Left cardiac atrium (tissue), 4 donors: ENCODE data around the gene WNT16. TPM values are rescaled to one million over a fixed set of nuclear protein-coding genes. Genes with fewer than 3 reads are reported as not detected.
A peak's percentile ranks its signal among the peaks of the same experiment; 100 is the strongest.
"Not testable (repeated sequence)": the region's sequence is repeated elsewhere in the genome, so short reads cannot be mapped to it uniquely, and the experiment has no call there.

Experiments used
- ATAC-seq, 2 donors: fragments of 200-7000 bp; cut with Tn5 transposase; one replicate each; pipeline ENCODE4 v1.9.1; 2020; ENCODE audit warnings: mild to moderate bottlenecking in 2 of 2, moderate library complexity in 2 of 2
- DNase-seq: peaks from one replicate; pipeline ENCODE4 v3.0.0-alpha.2; 2020
- intact Hi-C, 2 donors: fragments of 100-400 bp; cut with DNase I; formaldehyde crosslinking; loops; one replicate each; pipeline versions ENCODE4 v1.14.1 to v1.15.1; 2022 to 2023
- total RNA-seq, 2 donors: library from RNA; stranded (reverse); fragmentation: NEBNext Ultra II Directional; extraction: Animal tissue kit (Norgen Biotek cat#: 25700); gene quantifications; one replicate each; pipeline ENCODE4 v1.2.1, GENCODE V29; 2021
- donor health status: DM: no; HTN: yes; CAD: no.
- donor health status: DM: no; HTN: yes; CAD: no; lungs with severe emphysema.
- donor health status: DM: yes; HTN: yes; CAD: no.
- donor health status: Dilated cardiomyopathy.

WNT16 gene
- total RNA-seq, 2 donors from 2014 or later: not detected

GRCh38 chr7:121304102-121304658, 24.6 kb upstream of the WNT16 start:
- intact Hi-C loops: no loop called here
- DNase-seq (no peak), ATAC-seq (no peak)

- peak in 1 of 2 donors; percentile 23 for ATAC-seq
- intact Hi-C loops: no loop called here
- no peak for DNase-seq
These were observed 23.7 kb upstream of the WNT16 start for GRCh38 chr7:121305109-121305508.

DNA sequence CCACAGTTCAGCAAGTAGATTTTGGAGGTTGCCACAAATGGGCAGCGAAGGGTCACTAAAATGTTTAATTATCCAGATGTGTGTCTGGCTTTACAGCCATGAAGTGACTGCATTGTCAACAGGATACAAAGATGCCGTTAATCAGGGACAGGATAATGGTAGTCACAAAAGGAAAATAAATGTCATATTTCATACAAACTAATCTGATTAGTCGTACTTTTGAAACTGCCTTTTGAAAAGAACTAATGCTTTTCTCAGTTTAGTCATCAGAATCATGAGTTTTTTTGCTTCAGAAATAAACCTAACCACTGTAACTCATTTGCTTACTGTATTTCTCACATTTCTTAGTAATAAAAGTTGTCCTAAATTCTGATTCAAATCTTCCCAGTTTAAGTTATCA, 22.2 kb upstream of the WNT16 start:
- intact Hi-C loops: no loop called here
- DNase-seq (no peak), ATAC-seq (no peak)

DNA sequence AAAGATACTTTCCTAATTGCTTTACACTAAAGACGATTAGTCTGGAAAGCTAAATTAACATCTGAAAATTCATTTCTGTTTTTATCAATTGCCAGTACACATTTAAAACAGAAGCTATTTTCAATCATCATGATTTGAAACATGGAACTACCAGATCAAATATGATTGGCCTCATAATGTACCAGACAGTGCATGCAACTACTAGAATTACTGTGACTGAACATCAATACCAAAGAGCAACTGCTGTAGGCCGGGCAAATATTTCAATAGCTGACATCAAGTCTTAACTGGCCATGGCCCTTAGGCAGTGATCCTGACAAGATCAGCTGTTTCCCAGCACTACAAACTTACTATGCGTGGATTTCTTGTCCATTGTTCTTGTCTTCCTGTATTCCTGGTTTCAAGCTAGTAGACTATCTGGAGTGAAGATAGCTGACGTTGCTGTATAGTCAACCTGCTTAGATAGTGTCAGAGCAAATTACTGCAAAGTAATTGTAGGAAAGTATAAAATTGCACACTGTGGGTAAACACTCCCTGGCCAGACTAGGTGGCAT, 21.7 kb upstream of the WNT16 start:
- ATAC-seq (no peak), DNase-seq (no peak)
- intact Hi-C loops: no loop called here

- no peak for ATAC-seq
- intact Hi-C loops: no loop called here
- no peak for DNase-seq
These were observed 15.5 kb upstream of the WNT16 start for GRCh38 chr7:121313220-121313792.

- no peak for DNase-seq
- no peak for ATAC-seq
- intact Hi-C loops: no loop called here
These were observed 14.8 kb upstream of the WNT16 start for GRCh38 chr7:121313793-121314676.

- intact Hi-C loops, DNase-seq, ATAC-seq: not testable (repeated sequence)
These were observed 13.6 kb upstream of the WNT16 start for GRCh38 chr7:121315170-121315569.

GRCh38 chr7:121322460-121322859, 6.3 kb upstream of the WNT16 start:
- DNase-seq (no peak), ATAC-seq (no peak)
- intact Hi-C loops: no loop called here

DNA sequence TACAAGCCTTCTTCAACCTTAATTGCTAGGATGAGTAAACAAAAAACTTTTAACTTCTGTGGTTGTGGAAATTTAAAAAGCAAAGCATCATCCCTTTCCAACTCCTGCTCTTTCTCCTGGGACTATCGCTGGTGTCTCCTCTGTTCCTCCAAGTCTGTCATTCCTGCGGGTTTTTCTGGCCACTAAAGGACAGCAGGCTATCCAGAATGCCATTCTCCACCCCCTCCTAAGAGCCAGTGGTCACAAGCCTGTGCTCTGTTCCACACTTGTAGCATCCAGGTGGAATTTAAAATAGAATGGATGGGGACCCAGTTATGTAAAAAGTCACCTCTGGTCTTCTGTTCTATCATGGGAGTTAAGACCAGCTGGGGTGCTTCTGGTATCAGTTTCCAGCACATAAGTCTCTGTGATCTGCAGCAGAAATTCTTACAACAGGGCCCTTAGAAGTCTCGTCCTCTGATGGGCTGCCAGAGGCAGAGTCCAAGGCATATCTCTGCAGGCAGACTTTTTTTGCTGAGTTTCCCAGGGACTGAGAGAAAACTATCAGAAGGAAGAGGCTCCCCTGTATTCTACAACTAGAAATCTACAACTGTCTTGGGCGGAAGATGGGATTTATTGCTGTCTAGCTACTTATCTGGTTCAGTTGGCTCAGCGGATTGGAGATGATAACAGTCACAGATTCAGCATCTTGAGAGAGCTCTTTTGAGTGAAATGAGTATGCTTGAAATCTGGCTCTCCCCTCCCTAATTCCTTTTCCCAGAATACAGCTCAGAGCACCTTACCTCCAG, 5.1 kb upstream of the WNT16 start:
- DNase-seq (no peak), ATAC-seq (no peak)
- intact Hi-C loops: no loop called here

GRCh38 chr7:121327671-121328070, 1.1 kb upstream of the WNT16 start:
- DNase-seq (no peak), ATAC-seq (no peak)
- intact Hi-C loops: no loop called here

DNA sequence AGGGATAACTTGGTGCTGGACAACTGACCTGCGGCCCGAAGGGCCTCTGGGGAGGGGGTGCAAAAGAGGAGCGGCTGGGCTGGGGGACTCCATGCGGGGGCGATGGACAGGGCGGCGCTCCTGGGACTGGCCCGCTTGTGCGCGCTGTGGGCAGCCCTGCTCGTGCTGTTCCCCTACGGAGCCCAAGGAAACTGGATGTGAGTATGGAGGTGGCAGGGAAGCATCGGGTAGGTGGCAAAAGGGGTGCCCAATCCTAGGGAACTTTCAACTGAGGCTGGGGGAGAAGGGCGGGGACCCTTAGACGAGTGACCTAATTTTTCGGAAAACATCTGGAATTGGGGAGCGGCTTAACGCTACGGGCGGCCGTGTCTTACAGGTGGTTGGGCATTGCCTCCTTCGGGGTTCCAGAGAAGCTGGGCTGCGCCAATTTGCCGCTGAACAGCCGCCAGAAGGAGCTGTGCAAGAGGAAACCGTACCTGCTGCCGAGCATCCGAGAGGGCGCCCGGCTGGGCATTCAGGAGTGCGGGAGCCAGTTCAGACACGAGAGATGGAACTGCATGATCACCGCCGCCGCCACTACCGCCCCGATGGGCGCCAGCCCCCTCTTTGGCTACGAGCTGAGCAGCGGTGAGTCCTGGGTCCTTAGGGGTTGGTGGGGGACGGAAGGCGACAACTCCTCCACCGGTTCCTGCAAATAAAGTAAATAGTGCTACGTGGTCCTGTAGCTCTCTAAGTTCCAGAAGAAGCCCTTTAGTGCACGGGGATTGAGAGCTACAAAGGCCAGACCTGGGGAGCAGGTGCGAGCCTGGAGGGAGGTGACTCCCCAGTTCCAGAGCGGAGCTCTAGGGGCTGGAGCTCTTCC, 622 bp downstream of the WNT16 start:
- DNase-seq (peak; percentile 23), ATAC-seq (peak; percentile 41 to 48)
- intact Hi-C loops: no loop called here

DNA sequence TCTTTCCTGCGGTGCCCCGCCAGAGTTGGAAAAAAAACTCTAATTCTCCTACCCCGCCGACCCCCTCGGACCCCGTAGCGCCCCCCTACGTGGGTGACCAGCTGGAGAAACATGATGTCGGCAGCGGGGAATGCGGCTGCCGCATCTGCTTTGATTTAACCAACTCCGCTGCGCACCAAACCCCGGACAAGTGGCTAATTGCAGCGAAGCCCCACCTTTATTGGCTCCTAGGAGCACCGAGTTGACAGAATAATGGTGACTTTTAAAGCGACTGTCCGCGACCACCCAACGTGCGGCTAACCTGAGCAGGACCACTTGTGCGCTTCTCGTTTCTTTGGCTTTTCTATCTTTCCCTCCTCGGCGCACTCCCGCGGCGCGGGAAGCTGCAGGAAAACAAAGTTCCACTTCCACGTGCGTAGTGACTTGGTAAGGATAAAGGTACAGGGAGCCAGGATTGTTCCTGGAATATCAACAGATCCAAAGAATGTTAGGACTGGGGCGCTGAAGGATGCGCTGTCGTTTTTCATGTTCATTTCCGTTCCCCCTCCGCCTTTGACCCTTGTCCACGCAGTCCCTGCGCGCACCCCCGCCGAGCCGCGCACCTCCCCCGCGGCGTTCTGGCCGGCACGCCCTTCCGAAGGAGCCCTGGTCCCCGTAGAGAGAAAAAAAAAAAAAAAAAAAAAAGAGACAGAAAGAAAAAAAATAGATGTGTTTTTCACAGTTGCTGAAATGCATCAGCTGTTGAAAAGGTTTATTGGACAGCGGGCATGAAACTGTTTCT, 1.4 kb downstream of the WNT16 start:
- DNase-seq (no peak), ATAC-seq (peak; percentile 14 to 25)
- intact Hi-C loops: no loop called here

GRCh38 chr7:121331048-121331447, 2.2 kb downstream of the WNT16 start:
- ATAC-seq (no peak), DNase-seq (no peak)
- intact Hi-C loops: no loop called here

DNA sequence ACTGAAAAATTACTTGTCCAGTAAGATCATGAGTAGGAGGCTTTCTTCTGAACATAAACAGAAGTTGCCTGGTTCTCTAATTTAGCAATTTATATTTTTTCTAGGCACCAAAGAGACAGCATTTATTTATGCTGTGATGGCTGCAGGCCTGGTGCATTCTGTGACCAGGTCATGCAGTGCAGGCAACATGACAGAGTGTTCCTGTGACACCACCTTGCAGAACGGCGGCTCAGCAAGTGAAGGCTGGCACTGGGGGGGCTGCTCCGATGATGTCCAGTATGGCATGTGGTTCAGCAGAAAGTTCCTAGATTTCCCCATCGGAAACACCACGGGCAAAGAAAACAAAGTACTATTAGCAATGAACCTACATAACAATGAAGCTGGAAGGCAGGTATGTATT, 2.8 kb downstream of the WNT16 start:
- DNase-seq: no peak
- ATAC-seq: no peak
- intact Hi-C loops: no loop called here

GRCh38 chr7:121334376-121334775, 5.6 kb downstream of the WNT16 start:
- intact Hi-C loops: no loop called here
- DNase-seq (no peak), ATAC-seq (no peak)

- ATAC-seq (no peak), DNase-seq (no peak)
- intact Hi-C loops: no loop called here
These were observed 6.3 kb downstream of the WNT16 start for GRCh38 chr7:121334875-121335648.

DNA sequence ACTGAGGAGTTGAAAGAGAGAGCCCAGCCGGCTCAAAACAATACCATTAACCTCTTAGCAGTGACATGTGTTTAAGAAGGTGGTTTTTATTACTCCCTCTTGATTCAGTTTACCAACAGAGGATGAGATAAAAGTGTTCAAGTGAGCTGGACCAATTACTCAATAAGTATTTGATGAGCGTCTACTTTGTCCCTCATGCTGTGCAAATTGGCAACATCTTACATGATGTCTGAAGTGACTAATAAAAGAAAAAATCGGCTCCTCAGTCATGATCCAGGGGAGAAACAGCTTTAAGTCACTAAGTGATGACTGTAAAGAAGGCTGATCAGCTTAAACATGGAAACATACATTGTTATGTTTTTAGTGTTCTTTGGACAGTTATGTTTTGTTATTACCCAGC, 7.8 kb downstream of the WNT16 start:
- DNase-seq: no peak
- no peak for ATAC-seq
- intact Hi-C loops: no loop called here
